Colonic mucosa (tissue), 4 donors: ENCODE data around the gene OPRL1. TPM values are rescaled to one million over a fixed set of nuclear protein-coding genes. Genes with fewer than 3 reads are reported as not detected.

ENCODE experiments used
- DNase-seq: peaks from one replicate; pipeline ENCODE4 v3.0.0-alpha.2; 2020
- H3K27ac ChIP-seq: fragments of 200-600 bp; one replicate; pipeline ENCODE4 v1.8.0; 2021
- H3K27me3 ChIP-seq: fragments of 200-600 bp; one replicate; pipeline ENCODE4 v1.8.0; 2021
- H3K36me3 ChIP-seq: fragments of 200-600 bp; one replicate; pipeline ENCODE4 v1.8.0; 2021
- H3K4me1 ChIP-seq: fragments of 200-600 bp; one replicate; pipeline ENCODE4 v1.8.0; 2021; ENCODE audit warnings: mild to moderate bottlenecking
- H3K4me3 ChIP-seq: fragments of 200-600 bp; one replicate; pipeline ENCODE4 v1.8.0; 2021
- H3K9ac ChIP-seq, 2 donors: one replicate each; pipeline ENCODE4 v1.7.0; 2013; ENCODE audit warnings: control low read depth in 2 of 2, low read depth in 2 of 2, low read length in 2 of 2
- H3K9me3 ChIP-seq: fragments of 200-600 bp; one replicate; pipeline ENCODE4 v1.8.0; 2021
- intact Hi-C: fragments of 100-400 bp; cut with DNase I; formaldehyde crosslinking; loops from one replicate; pipeline ENCODE4 v1.14.1; 2022
- total RNA-seq, 2 donors: library from RNA; stranded (reverse); fragmentation: NEBNext Ultra II Directional in 1 of 2; extraction: Animal tissue kit (Norgen Biotek cat#: 25700) in 1 of 2; gene quantifications; one replicate each; pipeline ENCODE4 v1.2.1, GENCODE V29; 2021
- TF ChIP-seq, protein P1 (sequence below): fragments of 200-600 bp; IDR thresholded peaks from one replicate; pipeline ENCODE4 v1.8.0; 2022; ENCODE audit warnings: antibody characterized with exemption, mild to moderate bottlenecking
- donor health status: healthy.
- donor health status: DM: no; HTN: no; CAD: no.
- donor health status: DM: no; HTN: no; CAD: no.

OPRL1 gene
- total RNA-seq, 2 donors from 2014 or later, result 0.24 to 0.25 TPM

- intact Hi-C loops, result no loop called here
- no peak overlapping the region for H3K4me3 ChIP-seq
- H3K4me1 ChIP-seq, result no peaks in the 10 kb centered on the region
- no peaks in the 10 kb centered on the region for H3K9me3 ChIP-seq
- H3K9ac ChIP-seq, result no peak overlapping the region
- peaks cover 5% of the 10 kb centered on the region for H3K27me3 ChIP-seq
- no peaks in the 10 kb centered on the region for H3K36me3 ChIP-seq
- no peak for DNase-seq
- no peak overlapping the region for H3K27ac ChIP-seq
- TF ChIP-seq, protein P1, sequence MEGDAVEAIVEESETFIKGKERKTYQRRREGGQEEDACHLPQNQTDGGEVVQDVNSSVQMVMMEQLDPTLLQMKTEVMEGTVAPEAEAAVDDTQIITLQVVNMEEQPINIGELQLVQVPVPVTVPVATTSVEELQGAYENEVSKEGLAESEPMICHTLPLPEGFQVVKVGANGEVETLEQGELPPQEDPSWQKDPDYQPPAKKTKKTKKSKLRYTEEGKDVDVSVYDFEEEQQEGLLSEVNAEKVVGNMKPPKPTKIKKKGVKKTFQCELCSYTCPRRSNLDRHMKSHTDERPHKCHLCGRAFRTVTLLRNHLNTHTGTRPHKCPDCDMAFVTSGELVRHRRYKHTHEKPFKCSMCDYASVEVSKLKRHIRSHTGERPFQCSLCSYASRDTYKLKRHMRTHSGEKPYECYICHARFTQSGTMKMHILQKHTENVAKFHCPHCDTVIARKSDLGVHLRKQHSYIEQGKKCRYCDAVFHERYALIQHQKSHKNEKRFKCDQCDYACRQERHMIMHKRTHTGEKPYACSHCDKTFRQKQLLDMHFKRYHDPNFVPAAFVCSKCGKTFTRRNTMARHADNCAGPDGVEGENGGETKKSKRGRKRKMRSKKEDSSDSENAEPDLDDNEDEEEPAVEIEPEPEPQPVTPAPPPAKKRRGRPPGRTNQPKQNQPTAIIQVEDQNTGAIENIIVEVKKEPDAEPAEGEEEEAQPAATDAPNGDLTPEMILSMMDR, result no peak
Observed at GRCh38 chr20:64095927-64096326, 16.0 kb downstream of the OPRL1 start.

- TF ChIP-seq, protein P1, result no peak
- no peaks in the 10 kb centered on the region for H3K36me3 ChIP-seq
- DNase-seq, result no peak
- H3K27ac ChIP-seq, result no peak overlapping the region
- H3K9ac ChIP-seq, result no peak overlapping the region
- intact Hi-C loops, result no loop called here
- no peaks in the 10 kb centered on the region for H3K4me1 ChIP-seq
- no peak overlapping the region for H3K4me3 ChIP-seq
- no peaks in the 10 kb centered on the region for H3K9me3 ChIP-seq
- peaks cover 11% of the 10 kb centered on the region for H3K27me3 ChIP-seq
Observed at GRCh38 chr20:64096535-64096934, 16.7 kb downstream of the OPRL1 start.

DNA sequence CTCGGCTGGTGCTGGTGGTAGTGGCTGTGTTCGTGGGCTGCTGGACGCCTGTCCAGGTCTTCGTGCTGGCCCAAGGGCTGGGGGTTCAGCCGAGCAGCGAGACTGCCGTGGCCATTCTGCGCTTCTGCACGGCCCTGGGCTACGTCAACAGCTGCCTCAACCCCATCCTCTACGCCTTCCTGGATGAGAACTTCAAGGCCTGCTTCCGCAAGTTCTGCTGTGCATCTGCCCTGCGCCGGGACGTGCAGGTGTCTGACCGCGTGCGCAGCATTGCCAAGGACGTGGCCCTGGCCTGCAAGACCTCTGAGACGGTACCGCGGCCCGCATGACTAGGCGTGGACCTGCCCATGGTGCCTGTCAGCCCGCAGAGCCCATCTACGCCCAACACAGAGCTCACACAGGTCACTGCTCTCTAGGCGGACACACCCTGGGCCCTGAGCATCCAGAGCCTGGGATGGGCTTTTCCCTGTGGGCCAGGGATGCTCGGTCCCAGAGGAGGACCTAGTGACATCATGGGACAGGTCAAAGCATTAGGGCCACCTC, 18.7 kb downstream of the OPRL1 start:
- H3K9ac ChIP-seq, result no peak overlapping the region
- no peaks in the 10 kb centered on the region for H3K36me3 ChIP-seq
- H3K4me1 ChIP-seq, result no peaks in the 10 kb centered on the region
- no peak overlapping the region for H3K27ac ChIP-seq
- TF ChIP-seq, protein P1, result no peak
- DNase-seq, result no peak
- H3K9me3 ChIP-seq, result no peaks in the 10 kb centered on the region
- peaks cover 29% of the 10 kb centered on the region for H3K27me3 ChIP-seq
- intact Hi-C loops, result no loop called here
- H3K4me3 ChIP-seq, result no peak overlapping the region

GRCh38 chr20:64099086-64099786, 19.4 kb downstream of the OPRL1 start:
- Histone ChIP-seq H3K27ac (no peak overlapping the region), H3K4me1 (no peaks in the 10 kb centered on the region), H3K36me3 (no peaks in the 10 kb centered on the region), H3K27me3 (peaks cover 29% of the 10 kb centered on the region), H3K4me3 (no peak overlapping the region), H3K9ac (no peak overlapping the region), H3K9me3 (no peaks in the 10 kb centered on the region)
- intact Hi-C loops, result no loop called here
- TF ChIP-seq, protein P1, result no peak
- no peak for DNase-seq

GRCh38 chr20:64099880-64100565, 20.1 kb downstream of the OPRL1 start:
- no peak overlapping the region for H3K27ac ChIP-seq
- TF ChIP-seq, protein P1, result no peak
- no peaks in the 10 kb centered on the region for H3K36me3 ChIP-seq
- no peak overlapping the region for H3K4me3 ChIP-seq
- intact Hi-C loops, result no loop called here
- H3K9me3 ChIP-seq, result no peaks in the 10 kb centered on the region
- H3K4me1 ChIP-seq, result no peaks in the 10 kb centered on the region
- peaks cover 29% of the 10 kb centered on the region for H3K27me3 ChIP-seq
- no peak for DNase-seq
- no peak overlapping the region for H3K9ac ChIP-seq
